ENCODE data around the gene MSANTD2.

Gene MSANTD2

DNA sequence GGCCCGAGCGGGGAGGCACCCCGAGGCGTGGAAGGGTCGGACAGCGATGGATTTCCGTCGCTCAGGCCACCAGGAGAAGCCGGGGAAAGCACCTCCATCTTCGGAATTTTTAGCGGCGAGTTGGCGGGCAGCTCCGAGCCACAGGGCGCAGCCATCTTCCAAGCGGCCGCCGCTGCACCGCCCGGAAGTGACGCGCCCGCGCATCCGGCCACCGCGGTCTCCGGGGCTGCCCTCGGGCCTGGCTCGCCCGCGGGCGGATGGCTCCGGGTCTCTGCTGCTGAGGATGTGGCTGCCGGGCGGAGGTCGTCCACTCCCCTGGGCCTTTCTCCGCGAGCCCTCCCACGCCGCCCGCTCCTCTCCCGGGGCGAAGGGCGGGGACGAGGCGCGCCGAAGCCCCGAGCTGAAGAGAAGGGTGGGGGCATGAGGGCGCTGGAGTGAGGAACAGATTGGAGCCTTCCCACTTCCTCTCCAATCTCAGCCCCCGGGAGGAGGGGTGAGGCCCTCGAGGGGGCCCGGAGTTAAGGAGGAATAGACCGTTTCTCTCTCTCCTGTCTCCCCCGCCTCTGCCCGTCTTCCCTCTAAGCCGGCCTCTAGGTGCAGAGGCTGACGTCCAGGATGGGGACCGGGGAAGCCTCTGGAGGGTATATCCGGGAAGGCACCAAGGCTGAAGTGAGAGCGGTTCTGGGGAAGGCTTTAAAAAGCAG lies at the start of gene MSANTD2:
MSANTD2 (minus strand) TSS at position 181 of the 704 bp plus-strand sequence; CDS start at position 155, 26 bp downstream.
- peak; percentile 54 to 64 for DNase-seq

DNA sequence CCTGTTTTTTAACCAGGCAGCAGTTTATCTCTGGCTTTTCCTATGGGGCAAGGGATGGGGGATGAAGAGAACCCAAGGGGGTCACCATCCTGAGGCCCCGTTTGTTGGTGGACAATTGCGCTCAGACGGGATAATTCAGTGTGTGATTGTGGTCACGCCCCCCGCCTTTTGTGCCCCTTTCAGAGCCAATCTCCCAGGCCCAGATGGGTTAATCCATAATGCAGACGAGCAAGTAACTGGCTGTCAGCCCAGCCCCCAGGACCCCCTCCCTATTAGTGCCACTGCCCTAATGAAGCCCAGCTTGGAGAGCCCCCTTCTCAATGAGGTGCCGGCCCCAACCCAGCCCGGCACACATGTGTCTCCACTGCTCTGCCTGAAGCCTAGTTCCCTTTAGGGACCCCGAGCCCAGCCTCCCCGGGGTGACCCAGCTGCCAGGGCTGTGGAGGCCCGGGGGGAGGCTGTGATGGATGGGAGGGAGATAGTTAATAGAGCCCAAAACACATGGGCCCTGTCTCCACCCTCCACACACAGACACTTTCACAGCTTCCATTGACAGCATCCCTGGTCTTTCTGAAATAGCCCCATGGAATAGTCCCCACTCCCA lies 46.0 kb upstream of the MSANTD2 start:
- DNase-seq: no peak

DNA sequence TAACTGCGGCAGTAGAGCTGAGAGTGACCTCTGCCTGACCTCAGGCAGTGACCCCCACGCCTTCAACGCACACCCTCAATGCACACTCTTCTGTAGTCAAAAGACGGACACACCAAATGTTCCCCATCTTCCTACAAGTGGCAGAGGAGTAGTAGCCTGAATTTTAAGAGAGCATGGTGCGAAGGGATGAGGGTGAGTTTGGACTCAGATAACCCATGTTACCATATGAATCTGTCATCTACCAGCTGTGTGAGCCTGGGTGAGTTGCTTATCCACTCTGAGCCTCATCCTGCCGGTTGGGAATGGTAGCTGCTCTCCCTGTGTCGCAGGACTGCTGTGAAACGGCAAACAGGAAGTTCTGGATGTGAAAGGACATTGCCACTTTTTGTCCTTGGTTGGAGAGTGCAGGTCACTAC lies 44.5 kb upstream of the MSANTD2 start:
- no peak for DNase-seq

DNA sequence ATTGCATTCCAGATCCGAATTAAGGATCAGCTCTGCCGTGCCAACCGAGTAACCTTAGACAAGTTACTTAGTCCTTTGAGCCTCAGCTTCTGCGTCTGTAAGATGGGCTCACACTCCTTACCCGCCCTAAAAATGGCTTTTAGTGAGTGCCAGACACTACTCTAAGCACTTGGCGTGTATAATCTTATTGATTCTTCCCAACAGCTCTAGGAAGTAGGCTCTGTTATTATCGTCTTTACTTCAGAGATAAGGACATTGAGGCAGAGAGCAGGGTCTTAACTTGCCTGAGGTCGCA lies 43.4 kb upstream of the MSANTD2 start:
- no peak for DNase-seq

DNA sequence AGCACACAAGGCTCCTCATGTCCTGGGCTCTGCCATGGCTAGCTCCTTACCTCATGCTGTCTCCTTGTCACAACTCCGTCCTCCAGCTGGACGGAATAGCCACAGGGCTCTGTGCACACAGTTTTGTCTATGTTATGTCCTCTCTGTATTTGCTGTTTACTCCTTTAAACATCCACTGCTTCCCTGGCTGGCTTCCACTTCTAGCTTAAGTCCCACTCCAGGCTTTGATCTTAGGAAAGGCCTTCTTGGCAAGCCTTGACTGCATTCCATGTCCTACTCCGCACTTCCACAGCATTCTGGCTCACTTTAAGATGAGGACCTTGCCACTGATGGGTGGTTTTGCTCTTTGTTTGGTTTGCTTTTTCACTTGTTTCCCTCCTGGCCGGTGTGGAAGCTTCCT lies 42.1 kb upstream of the MSANTD2 start:
- DNase-seq: no peak

DNA sequence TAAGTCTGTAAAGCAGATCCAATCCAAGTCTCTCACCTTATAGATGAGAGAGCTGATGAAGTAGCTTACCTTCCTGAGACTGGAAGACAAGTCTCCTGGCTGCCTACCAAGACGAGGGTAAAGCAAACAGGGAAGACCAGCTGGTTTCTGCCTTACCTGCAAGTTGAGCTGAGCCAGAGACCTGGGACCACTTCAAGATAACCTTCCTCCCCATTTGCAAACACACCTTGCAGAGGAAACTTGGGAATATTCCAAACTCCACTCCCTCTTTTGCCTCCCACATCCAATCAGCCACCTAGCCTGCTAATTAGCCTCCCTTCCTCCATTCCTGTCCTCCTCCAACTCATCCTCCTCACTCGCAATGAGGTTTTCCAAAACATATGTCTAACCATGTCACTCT lies 41.6 kb upstream of the MSANTD2 start:
- no peak for DNase-seq

DNA sequence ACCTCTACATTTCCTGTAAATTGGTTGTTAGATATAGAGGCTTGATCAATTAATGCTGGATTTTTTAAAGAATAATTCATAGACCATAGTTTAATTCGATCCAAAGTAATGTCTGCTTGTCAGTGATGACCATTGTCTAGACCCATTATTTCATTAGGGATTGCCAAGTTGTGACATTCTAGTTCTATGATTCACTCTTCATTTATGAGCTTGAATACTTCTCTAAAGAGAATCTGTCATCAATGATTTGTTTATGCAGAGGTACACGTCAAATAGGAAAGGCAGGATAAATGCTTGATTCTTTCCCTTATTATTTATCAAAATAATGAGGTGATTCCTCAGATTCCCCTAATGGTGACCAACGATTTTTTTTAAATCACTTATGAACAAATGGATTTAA lies 41.0 kb upstream of the MSANTD2 start:
- DNase-seq: no peak

DNA sequence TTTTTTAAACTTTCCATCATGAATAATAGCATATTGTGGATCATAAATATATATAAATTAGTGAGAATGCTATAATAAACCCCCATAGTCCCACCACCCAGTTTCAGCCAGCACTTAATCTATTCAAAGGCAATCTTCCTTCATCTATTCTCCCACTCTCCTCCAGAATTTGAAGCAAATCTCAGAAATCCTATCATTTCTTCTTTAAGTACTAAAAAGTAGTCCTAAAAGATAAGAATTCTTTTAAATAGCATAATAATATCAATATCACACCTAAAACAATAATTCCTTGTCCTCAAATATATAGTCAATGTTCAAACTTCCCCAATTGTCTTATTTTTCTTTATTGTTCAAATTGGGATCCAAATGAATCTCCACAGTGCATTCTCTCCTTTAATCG lies 40.5 kb upstream of the MSANTD2 start:
- no peak for DNase-seq

DNA sequence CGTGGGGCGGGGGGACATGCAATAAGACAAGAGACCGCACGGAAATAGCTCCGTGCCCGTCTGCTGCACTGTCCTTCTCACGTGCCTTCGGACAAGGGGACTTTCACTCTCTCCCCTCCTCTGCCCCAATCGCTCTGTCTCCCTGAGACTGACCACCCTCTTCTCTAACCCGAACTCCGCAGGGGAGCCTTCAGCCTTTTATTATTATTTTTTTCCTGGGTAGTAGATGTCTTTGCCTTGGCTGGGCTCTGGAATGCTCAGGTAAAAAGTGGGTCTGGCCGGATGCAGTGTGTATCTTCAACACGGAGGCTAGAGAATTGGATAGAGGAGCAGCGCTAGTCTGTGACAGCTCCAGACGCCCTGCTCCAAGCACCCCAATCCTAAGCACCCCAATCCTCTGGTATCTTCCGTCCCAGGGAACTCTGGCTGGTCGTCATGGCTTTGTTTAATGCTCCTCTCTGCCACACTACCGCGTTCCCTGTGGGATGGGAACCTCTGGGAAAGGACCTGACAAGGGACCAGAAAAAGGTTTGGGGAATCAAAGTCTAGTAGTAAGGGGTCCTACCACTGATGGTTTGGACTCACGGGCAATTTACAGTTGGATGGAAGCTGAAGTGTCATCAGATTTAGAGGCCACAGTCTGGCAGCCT lies 39.9 kb upstream of the MSANTD2 start:
- no peak for DNase-seq

DNA sequence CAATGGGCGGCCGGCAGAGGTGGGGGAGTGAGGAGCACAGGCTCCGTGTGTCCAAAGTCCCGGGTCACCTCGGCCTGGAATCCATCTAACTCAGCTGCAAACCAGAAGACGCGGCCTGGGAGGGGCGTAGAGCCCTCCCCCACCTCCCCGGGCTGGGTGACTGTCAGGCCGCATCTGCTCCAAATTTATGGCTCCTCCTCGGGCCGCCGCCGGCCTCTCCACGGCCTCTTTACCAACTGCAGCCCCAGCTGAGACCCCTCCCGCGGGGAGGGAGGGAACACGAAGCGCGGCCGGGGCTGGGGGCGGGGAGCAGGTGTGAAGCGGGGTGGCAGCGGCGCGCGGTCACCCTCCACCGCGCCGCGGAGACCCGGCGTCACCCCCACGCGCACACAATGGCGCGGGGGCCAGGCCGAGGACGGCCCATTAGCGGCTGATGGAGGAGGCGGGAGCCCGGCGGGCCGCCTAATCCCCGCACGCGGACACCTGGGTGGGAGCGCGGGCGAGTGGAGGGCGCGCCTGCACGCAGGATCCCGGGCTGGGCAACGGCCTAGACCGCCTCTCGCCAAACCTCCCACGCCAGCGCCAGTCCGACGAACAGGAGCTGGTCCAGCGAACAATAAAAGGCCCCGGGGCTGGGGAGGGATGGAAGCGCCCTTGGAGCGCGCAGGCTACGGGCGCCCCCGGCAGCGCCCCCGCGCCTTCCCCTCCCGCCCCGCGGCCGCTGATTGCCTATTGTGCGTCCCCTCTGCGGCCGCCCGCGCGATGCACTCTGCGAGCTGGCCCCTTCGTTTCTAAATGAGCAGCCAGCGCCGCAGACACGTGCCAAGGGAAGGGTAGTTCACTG lies 39.1 kb upstream of the MSANTD2 start:
- DNase-seq: no peak

DNA sequence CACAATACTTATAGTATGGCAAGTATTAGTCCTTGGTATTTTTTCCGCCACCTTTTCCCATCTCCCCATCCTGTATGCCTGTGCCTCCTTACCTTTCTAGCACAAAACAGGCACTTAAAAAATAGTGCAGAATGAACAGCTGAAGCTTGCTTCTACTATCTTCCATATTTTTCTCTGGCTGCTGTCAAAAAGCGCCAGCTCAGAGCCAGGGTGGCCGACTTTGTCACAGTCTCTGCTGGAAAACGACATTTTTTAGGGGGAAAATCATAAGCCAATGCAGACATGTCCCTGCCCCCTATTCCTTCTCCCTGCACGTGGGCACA lies 38.6 kb upstream of the MSANTD2 start:
- no peak for DNase-seq

DNA sequence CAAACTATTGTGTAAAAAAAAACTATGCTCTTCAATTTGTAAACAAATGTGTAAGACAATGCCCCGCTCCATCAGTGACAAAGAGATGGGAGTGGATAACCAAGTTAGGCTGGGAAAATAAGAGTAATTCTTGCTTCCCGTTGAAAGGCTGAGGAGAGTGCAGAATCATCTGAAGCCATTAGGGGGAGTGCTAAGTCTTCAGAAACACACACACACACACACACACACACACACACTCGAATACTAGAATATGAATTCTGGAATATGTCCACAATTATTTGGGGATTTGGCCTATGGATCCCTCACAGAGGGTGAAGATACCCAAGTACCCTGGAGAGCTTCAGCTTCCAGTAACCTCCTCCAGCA lies 37.3 kb upstream of the MSANTD2 start:
- DNase-seq: peak; percentile 54 to 58

DNA sequence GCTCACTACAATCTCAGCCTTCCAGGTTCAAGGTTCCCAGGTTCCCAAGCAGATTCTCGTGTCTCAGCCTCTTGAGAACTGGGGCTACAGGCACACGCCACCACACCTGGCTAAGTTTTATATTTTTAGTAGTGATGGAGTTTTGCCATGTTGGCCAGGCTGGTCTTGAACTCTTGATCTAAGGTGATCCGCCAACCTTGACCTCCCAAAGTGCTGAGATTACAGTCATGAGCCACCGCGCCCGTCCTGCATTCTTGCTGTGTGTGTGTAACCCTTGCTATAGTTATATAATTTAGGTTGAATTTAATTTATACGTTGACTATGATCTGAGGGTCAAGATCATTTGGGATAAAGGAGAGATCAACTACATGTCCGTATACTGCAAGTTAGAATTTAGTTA lies 35.7 kb upstream of the MSANTD2 start:
- no peak for DNase-seq

DNA sequence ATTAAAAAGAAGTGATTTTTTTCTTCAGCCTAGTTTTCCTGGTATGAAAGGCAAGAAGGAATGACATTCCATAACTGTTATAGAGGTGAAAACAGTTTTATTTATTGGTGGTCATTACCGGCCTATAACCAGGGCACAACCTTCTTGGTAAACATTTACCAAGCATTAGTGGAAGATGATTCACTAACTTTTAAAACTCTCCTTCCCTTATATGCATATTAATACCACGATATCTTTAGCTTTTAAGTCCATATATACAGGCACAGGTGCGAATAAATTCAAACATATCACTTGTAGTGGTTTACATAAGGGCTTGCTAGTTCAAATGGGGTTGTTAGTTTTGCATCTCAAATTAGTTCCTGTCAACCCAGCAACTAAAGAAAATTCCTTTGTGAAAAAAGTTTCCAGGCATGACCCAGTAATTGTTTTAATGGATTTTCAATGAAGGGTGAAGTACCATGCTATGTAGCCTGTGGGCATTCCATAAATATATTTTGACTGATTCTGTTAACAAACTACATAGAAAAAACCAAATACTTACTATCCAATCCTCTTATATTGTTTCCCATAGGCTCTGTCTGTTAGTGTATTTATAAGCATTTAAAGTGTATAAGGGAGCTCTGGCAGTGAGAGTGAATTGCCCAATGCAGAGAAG lies 34.4 kb upstream of the MSANTD2 start:
- no peak for DNase-seq

DNA sequence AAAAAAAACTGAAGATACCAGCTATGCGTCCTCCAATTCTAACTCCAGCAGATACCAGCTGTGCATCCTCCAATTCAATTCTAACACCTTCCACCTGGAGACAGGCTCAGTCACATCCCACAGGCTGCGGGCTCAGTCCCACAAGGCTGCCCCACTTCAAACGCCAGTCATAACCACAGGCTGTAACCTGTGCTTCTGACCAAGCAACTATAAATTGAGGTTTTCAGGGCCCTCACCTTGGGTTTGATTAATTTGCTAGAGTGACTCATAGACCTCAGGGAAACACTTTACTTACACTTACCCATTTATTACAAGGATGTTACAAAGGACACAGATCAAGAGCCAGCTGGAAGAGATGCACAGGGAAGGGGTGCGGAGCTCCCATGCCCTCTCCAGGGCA lies 32.4 kb upstream of the MSANTD2 start:
- no peak for DNase-seq

DNA sequence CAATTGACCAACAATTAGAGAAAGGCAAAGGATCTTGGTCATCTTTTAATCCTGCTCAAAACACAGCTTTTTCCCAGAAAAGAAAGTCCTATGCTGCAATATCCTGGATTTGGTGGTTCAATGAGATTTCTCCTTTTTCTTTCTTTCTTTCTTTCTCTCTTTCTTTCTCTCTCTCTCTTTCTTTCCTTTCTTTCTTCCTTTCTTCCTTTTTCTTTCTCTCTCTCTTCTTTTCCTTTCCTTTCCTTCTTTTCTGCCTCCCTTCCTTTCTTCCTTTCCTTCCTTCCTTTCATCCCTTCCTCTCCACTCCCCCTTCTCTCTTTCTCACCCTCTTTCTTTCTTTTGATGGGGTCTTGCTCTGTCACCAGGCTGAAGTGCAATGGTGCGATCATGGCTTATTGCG lies 31.7 kb upstream of the MSANTD2 start:
- no peak for DNase-seq

DNA sequence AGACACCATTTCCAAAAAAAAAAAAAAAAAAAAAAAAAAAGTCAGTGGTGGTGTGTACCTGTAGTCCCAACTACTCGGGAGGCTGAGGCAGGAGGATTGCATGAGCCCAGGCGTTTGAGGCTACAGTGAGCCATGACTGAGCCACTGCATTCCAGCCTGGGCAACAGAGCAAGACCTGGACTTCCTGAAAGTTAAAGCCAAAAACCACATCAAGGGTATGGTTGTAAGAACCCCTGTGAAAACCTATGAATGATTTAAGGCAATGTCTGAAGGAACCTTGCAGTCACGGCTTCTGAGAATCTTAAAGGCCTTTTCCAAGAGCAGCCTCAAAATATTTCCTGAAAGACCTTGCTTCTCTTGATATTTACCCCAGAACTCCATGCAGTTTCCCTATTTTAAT lies 30.5 kb upstream of the MSANTD2 start:
- no peak for DNase-seq

DNA sequence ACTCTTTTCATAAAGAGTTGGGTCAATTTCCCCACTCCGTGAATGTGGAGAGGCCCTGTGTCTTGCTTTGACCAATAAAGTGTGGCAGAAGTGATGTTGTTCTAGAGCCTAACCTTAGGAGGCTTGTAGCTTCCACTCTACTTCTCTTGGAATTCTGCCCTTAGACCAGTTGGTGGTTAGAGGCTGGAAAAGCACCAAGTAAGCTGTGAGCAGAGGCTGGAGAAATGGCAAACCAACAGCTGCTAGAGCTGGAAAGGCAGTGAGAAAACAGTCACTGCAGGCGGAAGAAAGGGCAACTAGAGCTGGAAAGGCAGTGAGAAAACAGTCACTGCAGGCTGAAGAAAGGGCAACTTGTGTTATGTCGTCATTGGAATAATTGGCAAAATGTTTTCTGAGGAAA lies 29.8 kb upstream of the MSANTD2 start:
- no peak for DNase-seq

DNA sequence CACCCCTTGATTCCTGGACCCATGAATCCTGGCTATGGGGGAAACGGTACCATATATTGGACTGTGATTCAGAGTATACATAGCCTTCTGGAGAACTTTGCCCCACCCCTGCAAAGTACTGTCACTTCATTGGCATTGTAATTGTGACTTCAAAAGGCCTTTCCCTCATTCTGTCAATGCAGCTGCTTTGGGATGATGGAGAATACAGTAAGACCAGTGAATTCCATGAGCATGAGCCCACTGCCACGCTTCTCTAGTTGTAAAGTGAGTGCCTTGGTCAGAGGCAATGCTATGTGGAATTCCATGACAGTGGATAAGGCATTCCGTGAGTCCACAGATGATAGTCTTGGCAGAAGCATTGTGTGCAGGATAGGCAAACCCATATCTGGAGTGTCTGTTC lies 25.7 kb upstream of the MSANTD2 start:
- no peak for DNase-seq

DNA sequence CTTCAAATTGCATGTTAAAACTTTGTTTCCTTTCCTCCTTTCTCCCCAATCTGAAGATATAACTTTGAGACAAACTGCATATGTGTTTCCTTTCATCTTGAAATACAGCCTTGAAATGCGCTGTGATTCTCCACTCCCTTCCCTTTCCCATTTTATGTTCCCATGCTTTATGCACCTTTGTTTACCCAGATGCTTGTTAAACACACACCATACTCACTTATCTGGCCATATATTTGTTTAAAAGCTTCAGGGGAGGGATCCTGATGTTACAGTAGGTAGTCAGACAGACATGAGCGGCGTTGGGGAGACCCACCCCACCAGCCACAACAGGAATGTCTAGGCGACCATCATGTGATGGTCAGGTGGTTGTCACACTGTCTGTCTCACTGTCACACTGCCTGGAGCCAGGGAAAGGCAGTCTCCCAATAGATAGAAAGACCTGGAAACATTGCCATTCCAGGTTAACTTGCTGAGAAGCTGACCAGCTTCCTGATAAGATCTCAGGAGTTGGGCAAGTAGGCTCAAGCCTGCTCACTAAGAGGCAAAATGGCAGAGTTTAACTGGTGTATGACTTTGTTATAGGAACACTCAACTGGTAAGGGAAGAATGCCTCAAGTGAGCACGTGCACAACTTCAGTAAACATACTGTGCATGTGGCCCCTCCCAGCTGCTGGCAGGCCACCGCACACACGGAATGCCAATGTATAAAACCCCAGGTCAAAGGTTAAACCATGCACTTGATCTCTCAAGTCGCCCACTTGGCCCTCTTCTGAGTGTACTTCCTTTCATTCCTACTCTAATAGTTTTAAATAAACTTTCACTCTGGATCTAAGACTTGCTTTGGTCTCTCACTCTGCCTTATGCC lies 23.5 kb upstream of the MSANTD2 start:
- DNase-seq: no peak

DNA sequence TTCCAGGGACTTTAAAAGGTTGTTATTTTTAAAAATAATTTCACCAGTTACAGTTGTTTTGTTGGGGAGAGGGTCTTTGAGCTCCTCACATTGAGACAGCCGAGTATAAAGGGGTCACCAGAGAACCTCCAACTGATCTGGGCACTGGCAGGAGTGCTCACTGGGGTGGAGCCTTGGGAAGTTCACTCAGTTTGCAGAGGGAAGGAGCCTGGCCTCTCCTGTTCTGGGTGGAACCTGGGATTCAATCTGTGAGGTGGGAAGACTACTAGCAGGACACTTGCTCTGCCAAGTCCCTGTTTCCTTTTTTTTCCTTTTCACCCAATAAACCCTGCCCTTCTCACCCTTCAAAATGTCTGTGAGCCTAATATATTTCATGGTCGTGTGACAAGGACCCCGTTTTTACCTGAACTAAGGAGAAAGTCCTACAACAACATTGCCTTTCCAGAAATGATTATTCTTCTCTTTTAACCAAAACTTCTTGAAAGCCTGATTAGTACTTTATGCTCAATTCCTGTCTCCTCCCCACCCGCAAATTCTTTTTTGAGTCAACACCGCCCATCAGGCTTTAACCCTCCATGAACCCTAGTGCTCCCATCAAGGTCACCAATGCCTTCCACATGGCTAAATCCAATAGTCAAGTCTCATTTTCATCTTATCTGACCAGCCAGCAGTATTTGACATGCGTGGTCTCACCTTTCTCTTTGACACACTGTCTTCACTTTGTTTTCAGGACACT lies 22.0 kb upstream of the MSANTD2 start:
- DNase-seq: no peak

DNA sequence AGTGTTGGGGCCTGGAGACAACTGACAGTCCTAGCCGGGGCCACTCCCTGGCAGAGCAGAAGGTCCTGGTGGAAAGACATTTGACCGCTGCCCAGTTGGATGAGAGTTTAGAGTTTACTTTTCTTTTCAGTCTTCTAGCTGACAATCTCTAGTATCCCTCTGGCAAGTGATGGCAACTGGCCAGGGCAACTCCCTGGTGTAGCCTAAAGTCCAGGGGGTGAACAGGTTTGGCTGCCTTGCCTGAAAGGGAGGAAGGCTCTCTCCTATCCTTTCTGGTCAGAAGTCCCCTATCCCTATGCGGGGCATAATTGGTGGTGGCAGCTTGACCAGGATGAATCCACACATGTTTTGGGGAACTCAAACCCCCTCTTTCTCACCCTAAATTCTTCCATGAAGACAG lies 16.8 kb upstream of the MSANTD2 start:
- no peak for DNase-seq

Data from SHP77 (cell line).